Dedifferentiated amniotic fluid mesenchymal stem cell (primary cell): ENCODE results near the gene DTNBP1.
A peak's percentile ranks its signal among the peaks of the same experiment; 100 is the strongest.

Experiments used
- DNase-seq: peaks from one replicate; pipeline ENCODE4 v3.0.0-alpha.2; 2016; ENCODE audit errors: extremely low spot score

The DTNBP1 gene

GRCh38 chr6:15501826-15502445 is 160.9 kb downstream of the DTNBP1 start:
- peak; percentile 22 for DNase-seq

GRCh38 chr6:15500901-15501825 is 161.7 kb downstream of the DTNBP1 start:
- DNase-seq = no peak

GRCh38 chr6:15500078-15500740 is 162.6 kb downstream of the DTNBP1 start:
- no peak for DNase-seq

- no peak for DNase-seq
These were observed 163.2 kb downstream of the DTNBP1 start for GRCh38 chr6:15499591-15499990.

GRCh38 chr6:15499125-15499524 is 163.7 kb downstream of the DTNBP1 start:
- no peak for DNase-seq

GRCh38 chr6:15498640-15499039 is 164.2 kb downstream of the DTNBP1 start:
- no peak for DNase-seq

- DNase-seq = no peak
These were observed 166.3 kb downstream of the DTNBP1 start for GRCh38 chr6:15496345-15497131.

- DNase-seq = no peak
These were observed 167.4 kb downstream of the DTNBP1 start for GRCh38 chr6:15495375-15495901.

GRCh38 chr6:15493437-15494168 is 169.2 kb downstream of the DTNBP1 start:
- no peak for DNase-seq

- no peak for DNase-seq
These were observed 170.9 kb downstream of the DTNBP1 start for GRCh38 chr6:15491986-15492269.

GRCh38 chr6:15491255-15491985 is 171.4 kb downstream of the DTNBP1 start:
- peak; percentile 85 for DNase-seq

- no peak for DNase-seq
These were observed 172.4 kb downstream of the DTNBP1 start for GRCh38 chr6:15490242-15491100.

GRCh38 chr6:15489261-15489962 is 173.4 kb downstream of the DTNBP1 start:
- no peak for DNase-seq

GRCh38 chr6:15487262-15487661 is 175.6 kb downstream of the DTNBP1 start:
- no peak for DNase-seq

GRCh38 chr6:15485936-15486335 is 176.9 kb downstream of the DTNBP1 start:
- DNase-seq = no peak

GRCh38 chr6:15484821-15485220 is 178.0 kb downstream of the DTNBP1 start:
- DNase-seq = no peak

GRCh38 chr6:15484140-15484539 is 178.7 kb downstream of the DTNBP1 start:
- DNase-seq = no peak

GRCh38 chr6:15483060-15483459 is 179.8 kb downstream of the DTNBP1 start:
- no peak for DNase-seq
